Hepatocyte (in vitro differentiated cells): Measurements from ENCODE around the gene MYOCOS.

ENCODE experiments used
- CTCF ChIP-seq: fragments of 200-600 bp; sonication (generic); IDR thresholded peaks from 2 replicates; pipeline ENCODE4 v1.5.1; 2016; ENCODE audit warnings: antibody characterized with exemption, mild to moderate bottlenecking; ENCODE audit not compliant: poor library complexity
- EZH2 ChIP-seq: fragments of 200-600 bp; sonication (generic); IDR thresholded peaks from 2 replicates; pipeline ENCODE4 v1.6.1; 2016; ENCODE audit warnings: antibody characterized with exemption, mild to moderate bottlenecking, borderline replicate concordance

- no peak for TF ChIP-seq EZH2
- TF ChIP-seq CTCF, result no peak
Measured at GRCh38 chr1:171581226-171581625, 40.8 kb upstream of the MYOCOS start.
